T47D (cell line): ENCODE data around the gene ERO1B.

ENCODE experiments used
- DNase-seq, 2 experiments: peaks; one replicate each; pipeline versions ENCODE4 v3.0.0 to v3.0.0-alpha.2; 2011 to 2012; ENCODE audit warnings: low read depth in 1 of 2, low spot score in 1 of 2
- JUND ChIP-seq: IDR thresholded peaks from 2 replicates; pipeline ENCODE4 v1.6.1; 2012; ENCODE audit warnings: low read depth
- in situ Hi-C: cut with HindIII; loops from 2 replicates; pipeline ENCODE4 v1.10.0; 2016; ENCODE audit warnings: low sequenced_read_pairs, low pct_unique_long_range_greater_than_20kb

ERO1B gene

GRCh38 chr1:236185687-236186086 lies 96.1 kb downstream of the ERO1B start:
- in situ Hi-C loops: no loop called here
- DNase-seq: no peak
- TF ChIP-seq JUND: no peak

GRCh38 chr1:236181059-236181458 lies 100.7 kb downstream of the ERO1B start:
- in situ Hi-C loops: no loop called here
- no peak for TF ChIP-seq JUND
- DNase-seq: no peak

DNA sequence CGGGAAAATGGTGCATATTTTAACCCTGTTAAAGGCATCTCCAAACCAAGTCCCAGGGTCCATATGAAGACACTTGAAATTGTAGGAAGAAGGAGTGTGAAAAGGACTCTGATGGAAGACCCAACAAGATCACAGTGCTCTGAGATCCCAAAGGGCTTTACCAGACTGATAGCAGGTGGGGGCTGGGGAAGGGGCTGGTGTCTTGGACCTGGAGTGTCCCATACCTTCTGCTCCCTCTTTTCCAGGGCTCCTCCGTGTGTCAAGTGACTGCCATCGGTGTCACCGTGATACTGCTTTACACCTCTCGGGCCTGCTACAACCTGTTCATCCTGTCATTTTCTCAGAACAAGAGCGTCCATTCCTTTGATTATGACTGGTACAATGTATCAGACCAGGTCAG lies 102.1 kb downstream of the ERO1B start:
- in situ Hi-C loops: no loop called here
- no peak for TF ChIP-seq JUND
- DNase-seq: no peak

DNA sequence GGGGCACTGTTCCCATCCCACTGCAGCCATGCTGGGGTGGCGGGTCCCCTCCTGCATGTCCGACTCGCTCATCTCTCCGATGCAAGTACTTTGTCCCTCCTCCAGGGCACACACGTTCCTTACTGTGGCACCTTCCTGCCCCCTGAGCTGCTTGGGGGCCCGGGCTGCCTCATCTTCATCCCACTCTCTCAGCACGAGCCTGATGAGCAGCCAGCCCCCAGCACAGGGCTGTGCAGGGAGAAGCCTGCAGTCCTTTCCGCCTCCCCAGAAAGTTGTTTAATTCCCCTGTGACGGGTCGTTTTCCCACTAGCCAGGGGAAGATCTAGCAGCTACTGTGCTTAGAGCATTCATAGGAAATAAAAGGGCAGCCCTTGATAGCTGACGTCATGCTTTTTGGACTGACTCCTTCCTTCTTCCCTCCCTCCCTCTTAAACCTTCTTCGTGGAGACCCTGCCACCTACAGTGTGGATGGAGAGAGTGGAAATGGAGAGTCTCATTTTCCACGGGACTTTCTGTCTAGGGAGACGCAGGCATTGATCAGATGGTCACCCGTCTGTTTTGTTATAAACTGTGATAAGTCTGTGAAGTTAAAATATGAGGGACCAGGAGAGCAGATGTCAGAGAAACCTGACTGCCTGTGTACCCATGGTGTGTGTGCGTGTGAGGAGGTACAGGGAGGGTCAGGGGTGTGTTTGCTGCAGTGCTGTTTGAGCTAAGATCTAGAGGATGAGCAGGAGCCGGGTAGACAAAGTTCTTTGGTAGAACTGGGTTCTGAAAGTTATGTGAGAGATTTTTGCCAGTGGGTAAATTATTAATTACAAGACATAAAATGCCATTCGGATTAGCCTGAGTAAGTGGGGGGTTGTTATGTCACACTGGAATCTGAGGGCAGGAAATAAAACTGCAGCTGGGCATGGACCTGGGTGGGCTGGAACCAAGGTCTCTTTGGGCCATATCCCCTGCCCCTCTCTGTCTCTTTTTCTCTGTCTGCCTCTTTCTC lies 105.1 kb downstream of the ERO1B start:
- in situ Hi-C loops: no loop called here

DNA sequence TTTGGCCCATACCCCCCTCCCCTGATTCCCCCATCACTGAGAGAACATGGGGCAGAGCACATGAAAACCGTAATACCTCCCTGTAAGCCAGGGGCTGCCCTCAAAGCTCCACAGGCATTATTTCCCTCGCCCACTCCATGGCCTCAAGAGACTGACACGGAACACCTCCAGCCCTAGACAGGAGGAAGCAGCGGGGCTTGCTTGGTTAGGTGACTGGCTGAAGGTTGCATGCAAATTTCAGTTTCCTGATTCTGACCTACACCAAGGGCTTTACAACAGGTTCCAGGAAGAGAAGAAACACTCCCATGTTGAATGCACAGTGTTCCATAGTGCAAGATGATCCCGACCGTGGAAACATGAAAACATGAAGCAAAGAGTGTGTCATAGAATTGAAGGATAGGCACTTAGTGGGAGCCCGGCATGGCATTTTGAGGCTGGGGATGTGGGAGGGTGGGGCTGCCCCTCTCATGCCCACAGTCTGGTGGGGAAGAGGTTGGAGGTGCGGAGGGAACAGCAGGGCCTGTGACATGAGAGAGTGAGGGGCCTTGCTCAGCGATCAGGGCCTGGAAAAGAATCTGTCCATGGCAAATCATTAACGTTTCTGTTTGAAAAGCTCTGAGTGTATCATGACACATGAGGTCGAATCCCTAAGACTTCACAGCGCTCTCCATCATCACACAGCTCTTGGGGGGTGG lies 106.0 kb downstream of the ERO1B start:
- TF ChIP-seq JUND: no peak
- no peak for DNase-seq
- in situ Hi-C loops: no loop called here

More for the DNA sequence above, 105.1 kb downstream of the ERO1B start:
- TF ChIP-seq JUND: no peak
- DNase-seq: no peak

GRCh38 chr1:236173174-236173767 lies 108.5 kb downstream of the ERO1B start:
- in situ Hi-C loops: no loop called here
- no peak for TF ChIP-seq JUND
- no peak for DNase-seq

GRCh38 chr1:236172041-236172579 lies 109.6 kb downstream of the ERO1B start:
- no peak for TF ChIP-seq JUND
- in situ Hi-C loops: no loop called here
- no peak for DNase-seq

- no peak for TF ChIP-seq JUND
- DNase-seq: peak in 1 of 2 experiments; percentile 38
- in situ Hi-C loops: no loop called here
Measured at GRCh38 chr1:236168716-236169429, 112.9 kb downstream of the ERO1B start.

- TF ChIP-seq JUND: no peak
- in situ Hi-C loops: no loop called here
- no peak for DNase-seq
Measured at GRCh38 chr1:236167578-236167977, 114.2 kb downstream of the ERO1B start.

GRCh38 chr1:236167154-236167553 lies 114.6 kb downstream of the ERO1B start:
- in situ Hi-C loops: no loop called here
- DNase-seq: no peak
- no peak for TF ChIP-seq JUND

- no peak for DNase-seq
- no peak for TF ChIP-seq JUND
- in situ Hi-C loops: no loop called here
Measured at GRCh38 chr1:236166041-236166440, 115.7 kb downstream of the ERO1B start.
